Measurements from ENCODE around the gene CHDH. TPM values are rescaled to one million over a fixed set of nuclear protein-coding genes. Genes with fewer than 3 reads are reported as not detected.

Gene CHDH
- polyA plus RNA-seq, 3 donors = not detected

DNA sequence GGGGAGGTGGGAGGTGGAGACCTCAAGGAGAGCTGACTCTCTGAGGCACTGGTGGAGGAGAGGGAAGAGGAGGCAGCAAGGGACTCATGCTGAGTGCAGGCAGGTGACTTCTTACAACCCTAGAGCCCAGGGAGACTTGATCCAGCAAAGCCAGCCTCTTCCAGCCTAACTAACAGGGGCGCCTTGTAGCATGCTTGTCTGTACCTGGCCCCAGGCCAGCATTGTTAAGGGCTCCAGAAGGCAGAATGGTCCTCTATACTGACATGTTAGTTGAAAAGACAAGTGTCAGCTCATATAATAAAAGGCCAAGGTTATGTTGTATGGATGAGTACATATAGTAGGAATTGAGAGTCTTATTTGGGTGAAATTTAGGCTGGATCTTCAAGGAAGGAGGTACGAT, 65.4 kb downstream of the CHDH start:
- H3K4me3 Mint-ChIP-seq = no peak overlapping the region
- no peak overlapping the region for H3K9ac ChIP-seq (ENCODE audit: insufficient read depth, low read length, poor library complexity, severe bottlenecking)
- H3K27ac ChIP-seq (ENCODE audit: low read depth in 1 of 2, low read length in 2 of 2) = no peak overlapping the region
- H4K20me1 ChIP-seq (ENCODE audit: insufficient read depth, low read length) = no peaks in the 10 kb centered on the region
- H2AFZ ChIP-seq (ENCODE audit: insufficient read depth, low read depth, low read length, poor library complexity, severe bottlenecking) = no peak overlapping the region
- DNase-seq = no peak
- H3K36me3 ChIP-seq (replicated peaks in 1 of 2; ENCODE audit: control insufficient read depth in 1 of 2, insufficient read depth in 2 of 2, low read length in 2 of 2) = no peaks in the 10 kb centered on the region
- H3K4me1 ChIP-seq (ENCODE audit: control insufficient read depth in 1 of 2, insufficient read depth in 2 of 2, low read length in 2 of 2) = no peaks in the 10 kb centered on the region
- TF ChIP-seq, protein P1, sequence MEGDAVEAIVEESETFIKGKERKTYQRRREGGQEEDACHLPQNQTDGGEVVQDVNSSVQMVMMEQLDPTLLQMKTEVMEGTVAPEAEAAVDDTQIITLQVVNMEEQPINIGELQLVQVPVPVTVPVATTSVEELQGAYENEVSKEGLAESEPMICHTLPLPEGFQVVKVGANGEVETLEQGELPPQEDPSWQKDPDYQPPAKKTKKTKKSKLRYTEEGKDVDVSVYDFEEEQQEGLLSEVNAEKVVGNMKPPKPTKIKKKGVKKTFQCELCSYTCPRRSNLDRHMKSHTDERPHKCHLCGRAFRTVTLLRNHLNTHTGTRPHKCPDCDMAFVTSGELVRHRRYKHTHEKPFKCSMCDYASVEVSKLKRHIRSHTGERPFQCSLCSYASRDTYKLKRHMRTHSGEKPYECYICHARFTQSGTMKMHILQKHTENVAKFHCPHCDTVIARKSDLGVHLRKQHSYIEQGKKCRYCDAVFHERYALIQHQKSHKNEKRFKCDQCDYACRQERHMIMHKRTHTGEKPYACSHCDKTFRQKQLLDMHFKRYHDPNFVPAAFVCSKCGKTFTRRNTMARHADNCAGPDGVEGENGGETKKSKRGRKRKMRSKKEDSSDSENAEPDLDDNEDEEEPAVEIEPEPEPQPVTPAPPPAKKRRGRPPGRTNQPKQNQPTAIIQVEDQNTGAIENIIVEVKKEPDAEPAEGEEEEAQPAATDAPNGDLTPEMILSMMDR (IDR thresholded peaks at IDR 0.05) = no peak
- no peaks in the 10 kb centered on the region for H3K79me2 ChIP-seq (ENCODE audit: insufficient read depth, low read length)
- H3K27me3 ChIP-seq (ENCODE audit: control insufficient read depth in 2 of 2, insufficient read depth in 2 of 2, low read length in 2 of 2) = no peaks in the 10 kb centered on the region
- no peak overlapping the region for H3K4me3 ChIP-seq (replicated peaks in 1 of 3; ENCODE audit: low read depth in 2 of 3, low read length in 3 of 3)
- peak overlapping the region in 2 of 7 donors; percentile 0 to 11 for H3K27ac Mint-ChIP-seq
- 92% methylated on average over 1 of the region's 2 CpGs for WGBS (ENCODE audit: insufficient coverage)
- H3K9me3 Mint-ChIP-seq = peaks cover 0 to 2% (median 0%) of the 10 kb centered on the region in 7 donors
- H3K4me2 ChIP-seq (replicated peaks; ENCODE audit: extremely low read depth, low read length, poor library complexity, severe bottlenecking) = no peak overlapping the region
- peaks cover 5 to 8% (median 5%) of the 10 kb centered on the region in 3 donors for H3K27me3 Mint-ChIP-seq (ENCODE audit: low read depth in 3 of 3)
- H3K36me3 Mint-ChIP-seq = no peaks in the 10 kb centered on the region
- H3K4me1 Mint-ChIP-seq = no peaks in the 10 kb centered on the region
- intact Hi-C loops (cut with micrococcal nuclease) = no loop called here
- no peaks in the 10 kb centered on the region for H3K9me3 ChIP-seq (replicated peaks in 1 of 2; ENCODE audit: control insufficient read depth in 1 of 2, insufficient read depth in 1 of 2, low read length in 2 of 2)

DNA sequence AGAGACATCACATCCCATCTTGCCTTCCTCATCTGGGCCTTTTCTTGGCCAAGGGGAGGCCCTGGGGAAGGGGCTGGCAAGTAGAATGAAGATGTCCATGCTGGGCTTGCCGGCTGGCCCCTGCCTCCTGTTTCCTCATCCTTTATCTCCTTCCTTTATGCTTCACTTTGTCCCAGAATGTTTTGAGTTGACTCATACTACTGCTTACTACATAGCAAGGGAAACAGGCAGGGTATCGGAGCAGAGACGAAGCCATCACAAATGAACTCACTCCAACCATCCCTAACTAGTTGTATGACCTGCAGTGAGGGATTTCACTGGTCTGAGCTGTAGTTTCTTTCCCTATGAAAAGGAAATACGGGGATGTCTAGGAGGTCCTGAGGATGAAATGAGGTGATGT, 66.0 kb downstream of the CHDH start:
- Histone ChIP-seq H3K27me3 (ENCODE audit: control insufficient read depth in 2 of 2, insufficient read depth in 2 of 2, low read length in 2 of 2) (no peaks in the 10 kb centered on the region), H3K9ac (ENCODE audit: insufficient read depth, low read length, poor library complexity, severe bottlenecking) (no peak overlapping the region), H4K20me1 (ENCODE audit: insufficient read depth, low read length) (no peaks in the 10 kb centered on the region), H3K9me3 (replicated peaks in 1 of 2; ENCODE audit: control insufficient read depth in 1 of 2, insufficient read depth in 1 of 2, low read length in 2 of 2) (no peaks in the 10 kb centered on the region), H3K27ac (ENCODE audit: low read depth in 1 of 2, low read length in 2 of 2) (no peak overlapping the region), H3K4me3 (replicated peaks in 1 of 3; ENCODE audit: low read depth in 2 of 3, low read length in 3 of 3) (no peak overlapping the region), H2AFZ (ENCODE audit: insufficient read depth, low read depth, low read length, poor library complexity, severe bottlenecking) (no peak overlapping the region), H3K36me3 (replicated peaks in 1 of 2; ENCODE audit: control insufficient read depth in 1 of 2, insufficient read depth in 2 of 2, low read length in 2 of 2) (no peaks in the 10 kb centered on the region), H3K4me1 (ENCODE audit: control insufficient read depth in 1 of 2, insufficient read depth in 2 of 2, low read length in 2 of 2) (no peaks in the 10 kb centered on the region), H3K79me2 (ENCODE audit: insufficient read depth, low read length) (no peaks in the 10 kb centered on the region), H3K4me2 (replicated peaks; ENCODE audit: extremely low read depth, low read length, poor library complexity, severe bottlenecking) (no peak overlapping the region)
- intact Hi-C loops (cut with micrococcal nuclease) = no loop called here
- no peak for DNase-seq
- Mint-ChIP-seq H3K27me3 (ENCODE audit: low read depth in 3 of 3) (peaks cover 3 to 8% (median 5%) of the 10 kb centered on the region in 3 donors), H3K4me3 (no peak overlapping the region), H3K27ac (no peak overlapping the region), H3K4me1 (no peaks in the 10 kb centered on the region), H3K36me3 (no peaks in the 10 kb centered on the region), H3K9me3 (peaks cover 0 to 2% (median 0%) of the 10 kb centered on the region in 7 donors)
- no CpG with 5 or more reads among the region's 4 CpGs for WGBS (ENCODE audit: insufficient coverage)
- TF ChIP-seq, protein P1 (IDR thresholded peaks at IDR 0.05) = no peak
